ENCODE data around the gene SCAF1.
A peak's percentile ranks its signal among the peaks of the same experiment; 100 is the strongest.
"Not testable (repeated sequence)": the region's sequence is repeated elsewhere in the genome, so short reads cannot be mapped to it uniquely, and the experiment has no call there.

DNA sequence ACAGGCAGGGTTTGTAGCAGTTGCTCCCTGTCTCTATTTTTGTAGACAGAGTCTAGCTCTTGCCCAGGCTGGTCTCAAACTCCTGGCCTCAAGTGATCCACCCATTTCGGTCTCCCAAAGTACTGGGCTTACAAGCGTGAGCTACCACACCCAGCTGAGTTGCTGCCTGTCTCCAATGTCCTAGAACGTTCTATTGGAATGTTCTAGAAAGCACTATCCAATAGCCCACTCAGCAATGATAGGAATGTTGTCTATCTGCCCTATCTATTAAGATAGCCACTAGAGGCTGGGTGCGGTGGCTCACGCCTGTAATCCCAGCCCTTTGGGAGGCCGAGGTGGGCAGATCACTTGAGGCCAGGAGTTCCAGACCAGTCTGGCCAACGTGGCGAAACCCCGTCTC lies 8.7 kb upstream of the SCAF1 start:
- TF ChIP-seq, protein P1, sequence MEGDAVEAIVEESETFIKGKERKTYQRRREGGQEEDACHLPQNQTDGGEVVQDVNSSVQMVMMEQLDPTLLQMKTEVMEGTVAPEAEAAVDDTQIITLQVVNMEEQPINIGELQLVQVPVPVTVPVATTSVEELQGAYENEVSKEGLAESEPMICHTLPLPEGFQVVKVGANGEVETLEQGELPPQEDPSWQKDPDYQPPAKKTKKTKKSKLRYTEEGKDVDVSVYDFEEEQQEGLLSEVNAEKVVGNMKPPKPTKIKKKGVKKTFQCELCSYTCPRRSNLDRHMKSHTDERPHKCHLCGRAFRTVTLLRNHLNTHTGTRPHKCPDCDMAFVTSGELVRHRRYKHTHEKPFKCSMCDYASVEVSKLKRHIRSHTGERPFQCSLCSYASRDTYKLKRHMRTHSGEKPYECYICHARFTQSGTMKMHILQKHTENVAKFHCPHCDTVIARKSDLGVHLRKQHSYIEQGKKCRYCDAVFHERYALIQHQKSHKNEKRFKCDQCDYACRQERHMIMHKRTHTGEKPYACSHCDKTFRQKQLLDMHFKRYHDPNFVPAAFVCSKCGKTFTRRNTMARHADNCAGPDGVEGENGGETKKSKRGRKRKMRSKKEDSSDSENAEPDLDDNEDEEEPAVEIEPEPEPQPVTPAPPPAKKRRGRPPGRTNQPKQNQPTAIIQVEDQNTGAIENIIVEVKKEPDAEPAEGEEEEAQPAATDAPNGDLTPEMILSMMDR (IDR thresholded peaks at IDR 0.05 in 8 of 11, conservative IDR thresholded peaks at IDR 0.05 in 3 of 11) = not testable (repeated sequence)
- peak in 2 of 3 donors; percentile 28 to 48 for TF ChIP-seq POLR2AphosphoS5 (IDR thresholded peaks at IDR 0.05)
- TF ChIP-seq POLR2A (IDR thresholded peaks at IDR 0.05) = not testable (repeated sequence)
